Fibroblast of lung (primary cell): ENCODE data around the gene CARMIL1.

ENCODE experiments used
- CTCF ChIP-seq, 2 donors: IDR thresholded peaks in 1 of 2; conservative IDR thresholded peaks in 1 of 2; 1 replicate in 1 of 2; 2 replicates in 1 of 2; pipeline ENCODE4 v1.5.1; 2011 to 2012; ENCODE audit warnings: low read length in 2 of 2, control low read depth in 1 of 2, inconsistent platforms in 1 of 2, low read depth in 1 of 2, mild to moderate bottlenecking in 1 of 2
- EZH2 ChIP-seq: IDR thresholded peaks from 2 replicates; pipeline ENCODE4 v1.5.1; 2012; ENCODE audit warnings: low read length, control low read depth, mild to moderate bottlenecking; ENCODE audit errors: missing control alignments

GRCh38 chr6:25397406-25397805 is 118.2 kb downstream of the CARMIL1 start:
- no peak for TF ChIP-seq EZH2
- TF ChIP-seq CTCF (conservative IDR thresholded peaks at IDR 0.05 in 1 of 2, IDR thresholded peaks at IDR 0.05 in 1 of 2; ENCODE audit: low read depth in 1 of 2, low read length in 2 of 2), result no peak
